Dermis microvascular lymphatic vessel endothelial cell (primary cell): ENCODE data around the gene ERMN. TPM values are rescaled to one million over a fixed set of nuclear protein-coding genes. Genes with fewer than 3 reads are reported as not detected.
"Not testable (repeated sequence)": the region's sequence is repeated elsewhere in the genome, so short reads cannot be mapped to it uniquely, and the experiment has no call there.

Source experiments
- DNase-seq, 2 donors: peaks; one replicate each; pipeline versions ENCODE4 v3.0.0 to v3.0.0-alpha.2; 2010; ENCODE audit warnings: low read depth in 2 of 2
- total RNA-seq: library from RNA; depleted of rRNA; stranded (reverse); fragments of >200 nt; gene quantifications from 2 replicates; pipeline ENCODE4 v1.2.1, GENCODE V29; 2014

The ERMN gene
- total RNA-seq, 1 donor from 2014 or later: not detected

DNA sequence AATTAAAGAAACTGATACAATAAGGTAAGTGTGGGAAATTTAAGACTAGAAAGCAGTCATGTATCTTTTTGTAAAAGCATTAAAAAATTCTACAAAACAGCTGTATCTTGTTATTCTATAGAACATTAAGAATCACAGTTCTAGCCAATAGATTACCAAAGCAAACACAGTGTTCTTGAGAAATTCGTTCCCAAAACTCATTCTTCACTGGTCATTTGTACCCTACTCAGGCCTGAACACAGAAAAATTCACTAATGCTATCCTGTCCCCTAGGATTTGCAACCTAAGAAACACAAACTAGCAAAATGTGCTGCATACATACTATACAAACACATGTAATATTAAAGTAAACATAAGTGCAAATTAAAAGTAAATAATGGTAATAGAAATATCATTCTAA is 29.1 kb downstream of the ERMN start:
- no peak for DNase-seq

DNA sequence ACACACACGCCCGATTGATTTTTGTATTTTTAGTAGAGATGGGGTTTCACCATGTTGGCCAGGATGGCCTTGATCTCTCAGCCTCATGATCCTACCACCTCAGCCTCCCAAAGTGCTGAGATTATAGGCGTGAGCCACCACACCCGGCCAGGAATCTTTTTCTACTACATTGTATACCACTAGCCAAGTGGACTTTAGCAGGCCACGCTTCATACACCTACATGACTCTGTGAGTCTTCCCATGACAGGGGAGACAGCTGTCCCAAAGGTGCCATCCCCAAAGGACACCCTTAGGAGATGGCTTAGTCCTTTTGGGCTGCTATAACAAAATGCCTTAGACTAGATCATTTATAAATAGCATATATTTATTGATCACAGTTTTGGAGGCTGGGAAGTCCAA is 32.8 kb downstream of the ERMN start:
- DNase-seq: no peak

DNA sequence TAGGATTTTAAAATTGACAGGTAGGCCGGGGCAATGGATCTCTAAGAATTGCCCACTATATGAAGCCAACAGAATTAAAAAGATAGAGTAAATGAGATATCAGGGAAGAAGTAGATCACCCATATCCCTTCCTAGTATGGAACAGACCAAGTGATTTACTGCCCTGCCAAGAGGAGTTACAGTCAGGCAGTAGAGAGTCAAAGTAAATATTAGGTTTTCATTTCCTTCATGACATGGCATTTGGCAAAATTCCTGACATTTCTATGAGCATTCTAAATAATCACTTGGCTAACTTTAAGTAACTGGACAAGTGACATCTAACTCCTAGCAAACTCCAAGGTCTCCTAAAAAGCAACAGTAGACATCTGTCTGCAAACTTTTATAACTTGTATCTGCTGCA is 34.6 kb downstream of the ERMN start:
- DNase-seq: no peak

DNA sequence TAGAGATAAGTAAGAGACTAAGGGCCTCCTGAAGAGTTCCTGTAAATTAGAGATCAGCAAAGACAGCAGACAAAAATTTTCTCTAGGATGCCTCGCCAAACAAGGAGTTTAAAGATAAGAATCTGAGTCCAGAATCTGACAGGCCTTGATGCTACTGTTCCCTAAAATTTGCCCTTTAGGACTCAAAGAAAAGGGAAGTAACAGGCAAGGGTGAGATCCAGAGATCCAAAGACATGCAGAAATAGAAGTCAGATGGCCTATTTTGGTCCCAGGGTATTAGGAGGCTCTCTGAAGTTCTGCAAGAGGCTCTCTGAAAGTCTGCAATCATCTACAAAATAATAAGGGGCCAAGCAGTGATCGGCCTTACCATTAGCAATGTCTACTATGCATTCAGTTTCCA is 35.1 kb downstream of the ERMN start:
- no peak for DNase-seq

DNA sequence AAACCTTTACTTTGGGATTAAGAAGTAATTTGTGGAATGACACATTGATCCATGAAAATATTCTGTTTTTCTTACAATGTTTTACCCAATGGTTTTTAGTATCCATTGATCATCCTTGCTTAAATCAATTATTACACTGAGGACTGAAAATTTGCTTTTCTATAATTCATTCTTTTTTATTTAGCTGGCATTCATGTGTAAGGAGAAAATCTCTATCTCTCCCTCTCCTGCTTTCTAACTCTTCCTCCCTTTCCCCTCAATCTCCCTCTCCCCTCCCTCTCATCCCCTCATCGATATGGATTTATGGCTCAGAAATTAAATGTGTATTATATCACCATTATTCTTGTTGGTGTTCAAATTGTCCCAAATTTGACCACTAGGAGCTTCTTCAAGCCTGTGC is 38.5 kb downstream of the ERMN start:
- DNase-seq: no peak

DNA sequence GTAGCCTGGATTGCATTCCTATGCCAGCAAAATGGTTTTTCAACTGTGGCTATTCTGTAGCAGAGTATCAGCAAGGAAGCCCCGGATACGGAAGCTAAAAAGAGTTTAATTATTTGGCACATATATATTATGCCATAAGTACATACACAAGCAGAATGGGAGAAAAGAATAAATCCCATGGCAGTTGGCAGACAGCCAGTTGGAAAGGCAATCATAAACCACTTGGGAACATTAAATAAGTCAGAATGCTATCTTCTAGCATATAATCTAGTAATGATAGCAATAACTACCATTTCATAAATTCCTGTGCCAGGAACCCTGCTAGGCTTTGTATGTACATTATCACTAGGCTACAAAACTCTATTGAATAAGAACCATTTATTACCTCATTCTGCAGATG is 42.2 kb downstream of the ERMN start:
- DNase-seq: no peak

DNA sequence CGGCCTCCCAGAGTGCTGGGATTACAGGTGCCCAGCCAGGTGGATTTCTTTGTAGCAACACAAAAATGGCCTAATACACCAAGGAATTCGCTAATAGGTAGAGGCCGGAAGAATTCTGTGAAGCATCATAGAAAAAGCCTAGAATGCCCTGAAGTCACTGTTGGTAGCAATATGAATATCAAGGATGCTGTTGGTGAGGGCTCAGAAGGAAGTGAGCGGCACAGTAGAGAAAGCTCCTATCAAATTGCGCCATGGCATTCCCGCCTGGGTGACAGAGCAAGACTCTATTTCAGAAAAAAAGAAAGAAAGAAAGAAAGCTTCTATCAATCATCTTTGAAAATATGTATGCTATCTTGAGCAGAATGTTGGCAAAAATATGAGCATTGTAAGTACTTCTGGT is 44.3 kb downstream of the ERMN start:
- DNase-seq: no peak

DNA sequence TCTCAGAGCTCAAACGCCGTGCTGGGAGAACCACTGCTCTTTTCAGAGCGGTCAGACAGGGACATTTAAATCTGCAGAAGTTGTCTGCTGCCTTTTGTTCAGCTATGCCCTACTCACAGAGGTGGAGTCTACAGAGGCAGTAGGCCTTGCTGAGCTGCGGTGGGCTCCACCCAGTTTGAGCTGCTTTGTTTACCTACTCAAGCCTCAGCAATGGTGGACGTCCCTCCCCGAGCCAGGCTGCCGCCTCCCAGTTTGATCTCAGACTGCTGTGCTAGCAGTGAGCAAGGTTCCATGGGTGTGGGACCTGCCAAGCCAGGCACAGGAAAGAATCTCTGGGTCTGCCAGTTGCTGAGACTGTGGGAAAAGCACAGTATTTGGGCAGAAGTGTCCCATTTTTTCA is 46.3 kb downstream of the ERMN start:
- DNase-seq: not testable (repeated sequence)

DNA sequence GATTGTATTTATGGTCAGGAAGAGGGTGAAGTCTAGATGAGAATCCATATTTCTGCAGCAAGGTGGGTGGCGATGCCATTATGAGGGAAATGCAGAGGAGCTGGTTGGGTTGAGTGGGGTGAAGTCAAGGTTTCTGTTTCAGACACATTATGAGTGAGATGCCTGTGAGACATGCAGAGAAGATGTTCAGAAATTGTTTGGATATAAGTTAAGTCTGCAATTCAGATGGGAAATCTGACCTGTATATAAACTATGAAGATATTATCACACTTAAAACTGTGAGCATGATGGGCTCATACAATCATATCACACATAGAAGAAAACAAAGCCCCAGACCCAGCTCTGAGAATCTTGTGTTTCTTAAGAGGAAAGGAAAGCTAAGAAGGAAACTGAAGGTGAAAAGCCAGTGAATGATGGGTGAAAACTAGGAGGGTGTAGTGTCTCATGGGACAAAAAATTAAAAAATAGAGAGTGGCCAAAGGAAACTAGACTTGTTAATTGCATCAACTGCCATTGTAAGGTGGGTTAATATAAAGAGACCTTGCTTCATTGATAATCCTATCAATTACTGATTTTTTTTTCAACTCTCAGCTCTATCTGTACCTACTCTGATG is 53.9 kb downstream of the ERMN start:
- no peak for DNase-seq

DNA sequence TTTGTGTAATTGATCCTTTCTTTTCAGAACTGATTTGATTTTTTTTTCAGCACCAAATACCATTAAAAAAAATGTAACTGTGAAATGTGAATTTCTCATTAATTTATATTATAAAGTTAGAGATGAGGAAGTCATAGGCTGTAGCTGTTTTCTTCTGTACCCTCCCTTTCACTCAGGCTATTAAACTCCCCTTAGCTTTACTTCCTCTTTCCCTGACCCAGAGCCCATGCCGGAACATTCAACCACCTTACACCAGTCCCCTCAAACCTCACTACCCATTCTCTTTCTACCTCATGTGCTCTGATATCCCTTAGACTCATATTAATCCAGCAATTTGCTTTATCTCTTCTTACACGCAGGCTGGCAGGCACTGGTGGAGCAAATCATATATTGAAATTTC is 55.7 kb downstream of the ERMN start:
- DNase-seq: no peak

DNA sequence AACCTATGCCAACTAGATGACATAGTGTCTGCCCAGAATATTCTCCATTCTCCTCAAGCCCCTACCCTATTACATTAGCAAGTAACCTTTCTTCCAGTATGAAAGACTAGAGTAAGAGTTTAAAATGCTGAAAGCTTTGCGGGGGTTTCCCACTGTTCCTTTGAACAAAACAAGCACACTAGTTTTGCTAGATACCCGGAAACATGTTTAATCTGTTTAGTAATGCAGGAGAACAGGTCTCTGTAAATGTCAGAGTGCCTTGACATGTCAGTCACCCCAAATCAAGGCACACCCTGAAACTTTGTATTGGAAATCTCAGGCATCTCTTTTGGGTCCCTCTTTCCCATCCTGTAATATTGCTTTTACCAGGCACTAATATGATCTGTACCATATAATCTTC is 56.6 kb downstream of the ERMN start:
- no peak for DNase-seq

Other genes starting within 250 kb of the ERMN start
- gene GALNT5, start 68.1 kb downstream of the ERMN start, total RNA-seq: not detected in 2 replicates
- gene CYTIP, start 118.3 kb upstream of the ERMN start, total RNA-seq: not detected in 2 replicates